Colonic mucosa (tissue), 4 donors: Measurements from ENCODE around the gene R3HDML. TPM values are rescaled to one million over a fixed set of nuclear protein-coding genes. Genes with fewer than 3 reads are reported as not detected.

Experiments
- DNase-seq: peaks from one replicate; pipeline ENCODE4 v3.0.0-alpha.2; 2020
- H3K27ac ChIP-seq: fragments of 200-600 bp; one replicate; pipeline ENCODE4 v1.8.0; 2021
- H3K27me3 ChIP-seq: fragments of 200-600 bp; one replicate; pipeline ENCODE4 v1.8.0; 2021
- H3K36me3 ChIP-seq: fragments of 200-600 bp; one replicate; pipeline ENCODE4 v1.8.0; 2021
- H3K4me1 ChIP-seq: fragments of 200-600 bp; one replicate; pipeline ENCODE4 v1.8.0; 2021; ENCODE audit warnings: mild to moderate bottlenecking
- H3K4me3 ChIP-seq: fragments of 200-600 bp; one replicate; pipeline ENCODE4 v1.8.0; 2021
- H3K9ac ChIP-seq, 2 donors: one replicate each; pipeline ENCODE4 v1.7.0; 2013; ENCODE audit warnings: control low read depth in 2 of 2, low read depth in 2 of 2, low read length in 2 of 2
- H3K9me3 ChIP-seq: fragments of 200-600 bp; one replicate; pipeline ENCODE4 v1.8.0; 2021
- intact Hi-C: fragments of 100-400 bp; cut with DNase I; formaldehyde crosslinking; loops from one replicate; pipeline ENCODE4 v1.14.1; 2022
- total RNA-seq, 2 donors: library from RNA; stranded (reverse); fragmentation: NEBNext Ultra II Directional in 1 of 2; extraction: Animal tissue kit (Norgen Biotek cat#: 25700) in 1 of 2; gene quantifications; one replicate each; pipeline ENCODE4 v1.2.1, GENCODE V29; 2021
- TF ChIP-seq, protein P1 (sequence below): fragments of 200-600 bp; IDR thresholded peaks from one replicate; pipeline ENCODE4 v1.8.0; 2022; ENCODE audit warnings: antibody characterized with exemption, mild to moderate bottlenecking
- donor health status: healthy.
- donor health status: DM: no; HTN: no; CAD: no.
- donor health status: DM: no; HTN: no; CAD: no.

Gene R3HDML
- total RNA-seq, 2 donors from 2014 or later: not detected

DNA sequence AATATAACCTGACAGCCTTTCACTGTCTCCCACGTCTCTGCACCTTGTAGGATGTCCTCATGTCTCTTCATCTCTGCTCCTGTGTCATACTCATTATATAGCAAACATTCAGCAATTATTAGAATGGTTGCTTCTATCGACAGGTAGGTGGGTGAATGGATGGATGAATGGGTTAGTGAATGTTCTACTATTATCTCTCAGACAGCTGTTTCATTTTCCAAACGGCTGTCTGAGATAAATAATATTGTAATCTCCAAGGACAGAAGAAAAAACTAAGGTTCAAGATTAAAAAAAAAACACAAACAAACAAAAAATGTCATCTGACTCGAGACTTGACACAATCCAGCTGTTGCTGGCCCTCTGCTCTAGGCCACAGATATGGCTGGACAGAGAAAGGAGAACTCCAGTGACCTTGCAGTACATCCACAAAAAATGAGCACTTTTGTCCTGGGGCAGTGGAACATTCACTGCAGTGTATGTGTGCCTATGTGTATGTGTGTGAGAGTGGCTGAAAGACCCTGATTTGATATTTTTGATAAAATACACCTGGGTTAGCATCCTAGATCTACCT is 20.8 kb downstream of the R3HDML start:
- no peak for DNase-seq
- Histone ChIP-seq H3K36me3 (no peaks in the 10 kb centered on the region), H3K27ac (no peak overlapping the region), H3K9me3 (no peaks in the 10 kb centered on the region), H3K4me3 (peak overlapping the region; percentile 57), H3K27me3 (no peaks in the 10 kb centered on the region), H3K4me1 (no peaks in the 10 kb centered on the region), H3K9ac (peak overlapping the region in 1 of 2 donors; percentile 99)
- TF ChIP-seq, protein P1, sequence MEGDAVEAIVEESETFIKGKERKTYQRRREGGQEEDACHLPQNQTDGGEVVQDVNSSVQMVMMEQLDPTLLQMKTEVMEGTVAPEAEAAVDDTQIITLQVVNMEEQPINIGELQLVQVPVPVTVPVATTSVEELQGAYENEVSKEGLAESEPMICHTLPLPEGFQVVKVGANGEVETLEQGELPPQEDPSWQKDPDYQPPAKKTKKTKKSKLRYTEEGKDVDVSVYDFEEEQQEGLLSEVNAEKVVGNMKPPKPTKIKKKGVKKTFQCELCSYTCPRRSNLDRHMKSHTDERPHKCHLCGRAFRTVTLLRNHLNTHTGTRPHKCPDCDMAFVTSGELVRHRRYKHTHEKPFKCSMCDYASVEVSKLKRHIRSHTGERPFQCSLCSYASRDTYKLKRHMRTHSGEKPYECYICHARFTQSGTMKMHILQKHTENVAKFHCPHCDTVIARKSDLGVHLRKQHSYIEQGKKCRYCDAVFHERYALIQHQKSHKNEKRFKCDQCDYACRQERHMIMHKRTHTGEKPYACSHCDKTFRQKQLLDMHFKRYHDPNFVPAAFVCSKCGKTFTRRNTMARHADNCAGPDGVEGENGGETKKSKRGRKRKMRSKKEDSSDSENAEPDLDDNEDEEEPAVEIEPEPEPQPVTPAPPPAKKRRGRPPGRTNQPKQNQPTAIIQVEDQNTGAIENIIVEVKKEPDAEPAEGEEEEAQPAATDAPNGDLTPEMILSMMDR: no peak
- intact Hi-C loops: no loop called here

DNA sequence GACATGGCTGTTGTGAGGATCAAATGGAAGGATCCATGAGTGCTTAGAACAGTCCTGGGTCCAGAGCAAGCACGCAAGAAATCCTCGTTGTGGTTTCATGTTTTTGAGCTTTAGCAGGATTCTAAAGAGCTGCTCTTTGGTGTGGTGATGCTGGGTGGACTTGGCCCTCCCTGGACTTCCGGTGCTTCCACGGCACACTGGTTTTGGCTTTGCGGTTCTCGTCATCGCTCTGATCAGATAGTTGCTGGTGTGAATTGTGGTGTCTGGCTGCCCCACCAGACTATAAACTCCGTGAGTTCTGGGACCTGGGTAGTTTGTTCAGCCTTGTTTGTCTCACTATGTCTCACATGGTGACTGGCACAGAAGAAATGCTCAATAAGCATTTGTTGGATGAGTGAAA is 21.9 kb downstream of the R3HDML start:
- intact Hi-C loops: no loop called here
- Histone ChIP-seq H3K36me3 (no peaks in the 10 kb centered on the region), H3K4me1 (no peaks in the 10 kb centered on the region), H3K4me3 (no peak overlapping the region), H3K27me3 (no peaks in the 10 kb centered on the region), H3K9ac (peak overlapping the region in 1 of 2 donors; percentile 28), H3K27ac (no peak overlapping the region), H3K9me3 (no peaks in the 10 kb centered on the region)
- no peak for DNase-seq
- TF ChIP-seq, protein P1: no peak

DNA sequence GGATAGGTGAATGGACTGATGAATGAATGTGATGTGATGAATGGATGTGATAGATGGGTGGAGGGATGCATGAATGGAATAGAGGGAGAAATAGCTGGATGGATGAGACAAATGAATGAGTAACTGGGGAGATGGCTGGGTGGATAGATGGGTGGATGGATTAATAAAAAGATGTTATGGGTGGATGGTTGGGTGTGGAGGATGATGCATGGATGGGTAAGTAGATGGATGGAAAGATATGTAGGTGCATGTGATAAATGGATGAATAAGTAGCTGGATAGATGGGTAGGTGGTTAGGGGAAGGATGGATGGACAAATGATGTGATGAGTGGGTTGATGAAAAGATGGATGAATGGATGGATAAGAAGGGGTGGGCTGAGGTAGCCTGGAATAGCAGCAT is 23.4 kb downstream of the R3HDML start:
- Histone ChIP-seq H3K27me3 (no peaks in the 10 kb centered on the region), H3K36me3 (no peaks in the 10 kb centered on the region), H3K9me3 (no peaks in the 10 kb centered on the region), H3K4me1 (no peaks in the 10 kb centered on the region), H3K9ac (no peak overlapping the region), H3K4me3 (no peak overlapping the region), H3K27ac (no peak overlapping the region)
- TF ChIP-seq, protein P1: no peak
- DNase-seq: no peak
- intact Hi-C loops: no loop called here

DNA sequence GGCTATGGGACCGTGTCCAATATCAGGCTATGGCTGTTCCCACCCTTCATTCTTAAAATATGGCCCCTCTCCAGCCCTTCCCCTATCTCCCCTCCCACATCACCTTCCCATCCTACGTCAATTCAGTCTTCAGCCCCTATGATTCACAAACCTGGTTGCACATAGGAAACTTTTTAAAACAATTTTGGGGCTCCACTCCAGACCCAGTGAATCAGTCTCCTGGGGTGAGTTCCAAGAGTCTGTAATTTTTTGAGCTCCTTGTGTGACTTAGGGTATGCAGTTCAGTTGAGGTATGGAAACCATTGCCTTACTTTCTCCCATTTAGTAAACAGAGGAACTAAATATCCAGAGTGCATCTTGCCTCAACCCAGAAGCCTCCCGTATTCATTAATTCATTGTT is 24.2 kb downstream of the R3HDML start:
- Histone ChIP-seq H3K9ac (no peak overlapping the region), H3K36me3 (no peaks in the 10 kb centered on the region), H3K27ac (no peak overlapping the region), H3K27me3 (no peaks in the 10 kb centered on the region), H3K4me3 (no peak overlapping the region), H3K4me1 (no peaks in the 10 kb centered on the region), H3K9me3 (no peaks in the 10 kb centered on the region)
- no peak for DNase-seq
- TF ChIP-seq, protein P1: no peak
- intact Hi-C loops: no loop called here

DNA sequence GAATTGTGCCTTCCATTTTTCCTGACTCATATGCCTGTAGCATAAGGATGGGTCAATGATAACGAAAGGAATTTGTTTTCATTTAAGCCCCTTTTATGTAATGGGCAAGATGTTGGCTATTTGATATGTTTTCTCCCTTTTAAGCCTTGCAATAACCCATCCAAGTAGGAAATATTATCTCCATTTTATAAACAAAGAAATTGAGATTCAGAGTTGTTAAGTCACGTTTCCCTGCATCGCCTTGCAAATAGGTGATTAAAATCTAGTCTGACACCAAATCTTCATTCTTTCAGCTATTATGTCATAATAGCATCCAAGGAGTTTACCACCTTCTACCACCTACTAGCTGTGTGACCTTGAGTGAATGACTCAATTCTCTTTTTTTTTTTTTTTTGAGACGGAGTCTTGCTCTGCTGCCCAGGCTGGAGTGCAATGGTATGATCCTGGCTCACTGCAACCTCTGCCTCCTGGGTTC is 25.7 kb downstream of the R3HDML start:
- Histone ChIP-seq H3K9me3 (no peaks in the 10 kb centered on the region), H3K27me3 (no peaks in the 10 kb centered on the region), H3K9ac (no peak overlapping the region), H3K27ac (no peak overlapping the region), H3K36me3 (no peaks in the 10 kb centered on the region), H3K4me3 (no peak overlapping the region), H3K4me1 (no peaks in the 10 kb centered on the region)
- TF ChIP-seq, protein P1: no peak
- DNase-seq: no peak
- intact Hi-C loops: no loop called here
